AG04450 (cell line): Measurements from ENCODE around the gene ARHGAP42. TPM values are rescaled to one million over a fixed set of nuclear protein-coding genes. Genes with fewer than 3 reads are reported as not detected.
"Not testable (repeated sequence)": the region's sequence is repeated elsewhere in the genome, so short reads cannot be mapped to it uniquely, and the experiment has no call there.

Experiments used
- CTCF ChIA-PET: fragments of 300-600, 350-600 bp; formaldehyde crosslinking; extraction: SDS; loops from one replicate; lab custom pipeline; 2022; ENCODE audit warnings: antibody characterized with exemption, inconsistent platforms; lab: Charles Lee
- POLR2A ChIA-PET: fragments of 350-600 bp; formaldehyde crosslinking; extraction: SDS; loops from one replicate; lab custom pipeline; 2021; ENCODE audit warnings: antibody characterized with exemption, inconsistent platforms; lab: Yijun Ruan, JAX
- DNase-seq: peaks from one replicate; pipeline ENCODE4 v3.0.0-alpha.2; 2011; ENCODE audit warnings: low read depth, low spot score
- H3K27ac ChIP-seq: one replicate; pipeline ENCODE4 v1.5.1; 2012; ENCODE audit warnings: low read depth, low read length, control low read depth
- H3K27me3 ChIP-seq: one replicate; pipeline ENCODE4 v1.6.0; 2012; ENCODE audit warnings: low read length; ENCODE audit not compliant: control insufficient read depth, insufficient read depth
- H3K4me3 ChIP-seq: 2 replicates; pipeline ENCODE4 v1.5.1; 2011; ENCODE audit warnings: mild to moderate bottlenecking, low read depth, low read length, control low read depth
- H3K9me3 ChIP-seq: 2 replicates; pipeline ENCODE4 v1.5.1; 2012; ENCODE audit warnings: low read length; ENCODE audit not compliant: control insufficient read depth, insufficient read depth
- CTCF ChIP-seq: IDR thresholded peaks from 2 replicates; pipeline ENCODE4 v1.5.1; 2011; ENCODE audit warnings: low read depth, low read length, control low read depth, inconsistent platforms
- polyA plus RNA-seq: library from polyadenylated mRNA; depleted of rRNA; stranded (reverse); fragments of >200 nt; gene quantifications from 2 replicates; pipeline ENCODE4 v1.2.3, GENCODE V29; 2011

The ARHGAP42 gene
- polyA plus RNA-seq, 1 experiment, result 9.0 TPM

GRCh38 chr11:101008961-101009689, 322.0 kb downstream of the ARHGAP42 start:
- ChIA-PET CTCF (no interaction called here), POLR2A (no interaction called here)
- H3K27ac ChIP-seq, result no peak overlapping the region
- no peaks in the 10 kb centered on the region for H3K27me3 ChIP-seq
- H3K9me3 ChIP-seq, result no peaks in the 10 kb centered on the region
- no peak overlapping the region for H3K4me3 ChIP-seq
- no peak for TF ChIP-seq CTCF
- DNase-seq, result no peak

- no peak for TF ChIP-seq CTCF
- Histone ChIP-seq H3K4me3 (no peak overlapping the region), H3K9me3 (no peaks in the 10 kb centered on the region), H3K27ac (no peak overlapping the region), H3K27me3 (no peaks in the 10 kb centered on the region)
- ChIA-PET CTCF (no interaction called here), POLR2A (no interaction called here)
- no peak for DNase-seq
Measured at GRCh38 chr11:101009690-101010055, 322.6 kb downstream of the ARHGAP42 start.

- no peak overlapping the region for H3K4me3 ChIP-seq
- H3K27ac ChIP-seq, result no peak overlapping the region
- POLR2A ChIA-PET, result no interaction called here
- CTCF ChIA-PET, result no interaction called here
- TF ChIP-seq CTCF, result no peak
- DNase-seq, result no peak
- H3K27me3 ChIP-seq, result no peaks in the 10 kb centered on the region
- no peaks in the 10 kb centered on the region for H3K9me3 ChIP-seq
Measured at GRCh38 chr11:101010899-101011298, 323.8 kb downstream of the ARHGAP42 start.

- Histone ChIP-seq H3K27ac (no peak overlapping the region), H3K4me3 (no peak overlapping the region), H3K9me3 (no peaks in the 10 kb centered on the region), H3K27me3 (no peaks in the 10 kb centered on the region)
- DNase-seq, result no peak
- no peak for TF ChIP-seq CTCF
- CTCF ChIA-PET, result no interaction called here
- POLR2A ChIA-PET, result no interaction called here
Measured at GRCh38 chr11:101011881-101012280, 324.8 kb downstream of the ARHGAP42 start.

- CTCF ChIA-PET, result interaction anchor here (1.5 kb wide), 1 partner anchor 437 kb away, joined by 3 read pairs; no protein-coding TSS in a partner anchor
- H3K9me3 ChIP-seq, H3K27ac ChIP-seq, H3K27me3 ChIP-seq, H3K4me3 ChIP-seq, POLR2A ChIA-PET, DNase-seq: not testable (repeated sequence)
Measured at GRCh38 chr11:101013702-101014101, 326.6 kb downstream of the ARHGAP42 start.
